CD4-positive, alpha-beta T cell treated with Interleukin-21 for 1 hour (primary cell): ENCODE data around the gene TMEM247.

Experiments
- DNase-seq: peaks from one replicate; pipeline ENCODE4 v3.0.0-alpha.2; 2020

Gene TMEM247

GRCh38 chr2:46479265-46479664 is at the start of gene TMEM247:
Gene TMEM247, plus strand, starts transcription at chr2:46479565.
- DNase-seq = no peak

GRCh38 chr2:46430413-46430812 is 49.0 kb upstream of the TMEM247 start:
- DNase-seq = no peak

- peak; percentile 9 for DNase-seq
Measured at GRCh38 chr2:46430992-46431391, 48.4 kb upstream of the TMEM247 start.

GRCh38 chr2:46431481-46432235 is 47.7 kb upstream of the TMEM247 start:
- DNase-seq = no peak

GRCh38 chr2:46434851-46435273 is 44.5 kb upstream of the TMEM247 start:
- no peak for DNase-seq

GRCh38 chr2:46435353-46435752 is 44.0 kb upstream of the TMEM247 start:
- DNase-seq = no peak

- no peak for DNase-seq
Measured at GRCh38 chr2:46435796-46436360, 43.5 kb upstream of the TMEM247 start.

- DNase-seq = no peak
Measured at GRCh38 chr2:46436800-46437199, 42.6 kb upstream of the TMEM247 start.

- no peak for DNase-seq
Measured at GRCh38 chr2:46438102-46438501, 41.3 kb upstream of the TMEM247 start.

GRCh38 chr2:46438794-46439193 is 40.6 kb upstream of the TMEM247 start:
- DNase-seq = no peak

GRCh38 chr2:46439582-46439981 is 39.8 kb upstream of the TMEM247 start:
- peak; percentile 67 for DNase-seq

GRCh38 chr2:46441838-46442712 is 37.3 kb upstream of the TMEM247 start:
- DNase-seq = no peak

GRCh38 chr2:46444732-46445131 is 34.6 kb upstream of the TMEM247 start:
- DNase-seq = no peak

GRCh38 chr2:46445556-46445955 is 33.8 kb upstream of the TMEM247 start:
- no peak for DNase-seq

GRCh38 chr2:46446871-46447568 is 32.3 kb upstream of the TMEM247 start:
- no peak for DNase-seq

- no peak for DNase-seq
Measured at GRCh38 chr2:46447649-46448048, 31.7 kb upstream of the TMEM247 start.

GRCh38 chr2:46448111-46448510 is 31.3 kb upstream of the TMEM247 start:
- DNase-seq = no peak

- DNase-seq = no peak
Measured at GRCh38 chr2:46448641-46449040, 30.7 kb upstream of the TMEM247 start.

- DNase-seq = no peak
Measured at GRCh38 chr2:46449700-46450099, 29.7 kb upstream of the TMEM247 start.

- DNase-seq = no peak
Measured at GRCh38 chr2:46451131-46451711, 28.1 kb upstream of the TMEM247 start.

GRCh38 chr2:46456789-46457188 is 22.6 kb upstream of the TMEM247 start:
- DNase-seq = no peak

- DNase-seq = no peak
Measured at GRCh38 chr2:46458763-46459500, 20.4 kb upstream of the TMEM247 start.
